ENCODE results near the gene TPSD1. TPM values are rescaled to one million over a fixed set of nuclear protein-coding genes. Genes with fewer than 3 reads are reported as not detected.
A peak's percentile ranks its signal among the peaks of the same experiment; 100 is the strongest.
"Not testable (repeated sequence)": the region's sequence is repeated elsewhere in the genome, so short reads cannot be mapped to it uniquely, and the experiment has no call there.

TPSD1 gene
- total RNA-seq, 3 donors from 2014 or later: 0.35 to 4.3 (median 0.58) TPM

DNA sequence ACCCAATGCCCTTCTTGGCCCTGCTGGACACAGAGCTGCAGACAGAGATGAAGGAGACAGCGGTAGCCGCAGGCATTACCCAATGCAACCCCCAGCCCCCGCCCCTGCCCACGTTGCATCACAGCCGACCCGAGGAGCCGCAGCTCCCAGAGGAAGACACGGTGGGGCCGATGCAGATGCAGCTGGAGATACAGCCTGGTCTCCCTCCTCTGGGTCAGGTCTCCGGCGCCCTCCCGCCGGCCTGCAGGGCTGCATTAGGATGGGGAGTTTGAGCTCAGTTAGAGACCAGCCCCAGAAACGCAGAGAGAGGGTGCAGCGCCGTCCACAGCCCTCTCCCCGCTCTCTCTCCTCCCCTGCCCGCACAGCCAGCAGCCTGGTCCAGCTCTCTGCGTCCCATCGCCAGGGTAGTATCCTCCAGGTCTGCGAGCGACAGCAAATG is 34.2 kb downstream of the TPSD1 start:
- ATAC-seq (no peak), DNase-seq (no peak)
- Histone ChIP-seq H3K4me3 (no peak overlapping the region), H3K9me3 (no peaks in the 10 kb centered on the region), H3K4me1 (ENCODE audit: low read depth) (no peaks in the 10 kb centered on the region), H3K36me3 (ENCODE audit: low read depth) (no peaks in the 10 kb centered on the region)
- TF ChIP-seq, protein P1, sequence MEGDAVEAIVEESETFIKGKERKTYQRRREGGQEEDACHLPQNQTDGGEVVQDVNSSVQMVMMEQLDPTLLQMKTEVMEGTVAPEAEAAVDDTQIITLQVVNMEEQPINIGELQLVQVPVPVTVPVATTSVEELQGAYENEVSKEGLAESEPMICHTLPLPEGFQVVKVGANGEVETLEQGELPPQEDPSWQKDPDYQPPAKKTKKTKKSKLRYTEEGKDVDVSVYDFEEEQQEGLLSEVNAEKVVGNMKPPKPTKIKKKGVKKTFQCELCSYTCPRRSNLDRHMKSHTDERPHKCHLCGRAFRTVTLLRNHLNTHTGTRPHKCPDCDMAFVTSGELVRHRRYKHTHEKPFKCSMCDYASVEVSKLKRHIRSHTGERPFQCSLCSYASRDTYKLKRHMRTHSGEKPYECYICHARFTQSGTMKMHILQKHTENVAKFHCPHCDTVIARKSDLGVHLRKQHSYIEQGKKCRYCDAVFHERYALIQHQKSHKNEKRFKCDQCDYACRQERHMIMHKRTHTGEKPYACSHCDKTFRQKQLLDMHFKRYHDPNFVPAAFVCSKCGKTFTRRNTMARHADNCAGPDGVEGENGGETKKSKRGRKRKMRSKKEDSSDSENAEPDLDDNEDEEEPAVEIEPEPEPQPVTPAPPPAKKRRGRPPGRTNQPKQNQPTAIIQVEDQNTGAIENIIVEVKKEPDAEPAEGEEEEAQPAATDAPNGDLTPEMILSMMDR (IDR thresholded peaks at IDR 0.05): no peak
- intact Hi-C loops (cut with DNase I, micrococcal nuclease): no loop called here

DNA sequence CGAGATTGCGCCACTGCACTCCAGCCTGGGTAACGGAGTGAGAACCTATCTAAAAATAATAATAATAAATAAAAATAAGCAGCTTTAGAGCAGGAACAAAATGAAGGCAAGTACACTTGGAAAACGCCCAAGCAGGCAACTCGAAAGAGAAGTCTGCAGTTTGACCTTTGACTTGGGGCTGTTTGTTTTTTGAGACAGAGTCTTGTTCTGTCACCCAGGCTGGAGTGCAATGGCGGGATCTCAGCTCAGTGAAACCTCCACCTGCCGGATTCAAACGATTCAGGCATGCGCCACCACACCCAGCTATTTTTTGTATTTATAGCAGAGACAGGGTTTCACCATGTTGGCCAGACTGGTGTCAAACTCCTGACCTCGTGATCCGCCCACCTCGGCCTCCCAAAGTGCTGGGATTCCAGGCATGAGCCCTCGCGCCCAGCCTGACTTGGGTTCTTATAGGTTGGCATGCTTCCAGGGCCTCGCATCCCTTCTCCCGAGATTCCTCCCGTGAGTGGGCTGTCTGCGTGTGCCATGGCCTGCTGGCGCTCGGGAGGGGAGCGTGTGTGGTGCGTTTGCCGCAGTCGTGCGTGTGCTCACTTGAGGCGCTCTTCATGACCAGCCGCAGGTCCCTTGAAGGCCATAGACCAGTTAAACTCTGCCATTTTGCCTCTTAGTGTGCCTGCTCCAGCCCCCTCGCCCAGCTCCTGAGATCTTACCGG is 35.1 kb downstream of the TPSD1 start:
- peak; percentile 56 for ATAC-seq
- peak in 1 of 3 donors; percentile 42 for DNase-seq
- TF ChIP-seq, protein P1 (IDR thresholded peaks at IDR 0.05): no peak
- H3K4me1 ChIP-seq (ENCODE audit: low read depth): no peaks in the 10 kb centered on the region
- no peaks in the 10 kb centered on the region for H3K36me3 ChIP-seq (ENCODE audit: low read depth)
- H3K4me3 ChIP-seq: no peak overlapping the region
- intact Hi-C loops (cut with DNase I, micrococcal nuclease): no loop called here
- no peaks in the 10 kb centered on the region for H3K9me3 ChIP-seq

DNA sequence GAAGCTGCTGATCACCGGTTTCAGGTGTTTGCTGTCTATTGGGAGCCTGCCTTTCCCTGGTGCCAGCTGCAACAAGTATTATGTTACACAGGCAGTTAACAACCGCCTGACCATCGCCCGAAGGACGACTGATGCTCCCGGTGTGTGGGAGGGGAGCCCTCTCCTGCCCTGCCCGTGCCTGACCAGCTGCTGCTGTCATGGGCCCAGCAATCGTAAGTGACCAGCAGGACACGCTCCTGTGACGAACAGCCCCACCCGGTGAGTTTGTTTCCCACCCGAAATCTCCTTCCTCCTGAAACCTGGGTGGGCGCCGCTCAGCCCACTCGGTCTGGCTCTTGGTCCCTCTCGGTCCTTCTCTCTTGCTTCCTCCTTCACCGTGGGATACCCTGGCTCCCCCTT is 35.7 kb downstream of the TPSD1 start:
- Histone ChIP-seq H3K9me3 (no peaks in the 10 kb centered on the region), H3K4me3 (no peak overlapping the region), H3K36me3 (ENCODE audit: low read depth) (no peaks in the 10 kb centered on the region), H3K4me1 (ENCODE audit: low read depth) (no peaks in the 10 kb centered on the region)
- ATAC-seq (peak; percentile 23), DNase-seq (no peak)
- intact Hi-C loops (cut with DNase I, micrococcal nuclease): no loop called here
- TF ChIP-seq, protein P1 (IDR thresholded peaks at IDR 0.05): no peak

DNA sequence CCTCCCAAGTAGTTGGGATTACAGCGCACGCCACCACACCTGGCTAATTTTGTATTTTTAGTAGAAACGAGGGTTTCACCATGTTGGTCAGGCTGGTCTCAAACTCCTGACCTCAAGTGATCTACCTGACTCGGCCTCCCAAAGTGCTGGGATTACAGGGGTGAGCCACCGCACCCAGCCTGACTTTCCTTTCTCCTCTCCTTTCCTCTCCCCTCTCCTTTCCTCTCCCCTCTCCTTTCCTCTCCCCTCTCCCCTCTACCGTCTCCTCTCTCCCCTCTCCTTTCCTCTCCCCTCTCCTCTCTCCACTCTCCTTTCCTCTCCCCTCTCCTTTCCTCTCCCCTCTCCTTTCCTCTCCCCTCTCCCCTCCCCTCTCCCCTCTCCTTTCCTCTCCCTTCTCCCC is 36.3 kb downstream of the TPSD1 start:
- not testable (repeated sequence) for ATAC-seq

DNA sequence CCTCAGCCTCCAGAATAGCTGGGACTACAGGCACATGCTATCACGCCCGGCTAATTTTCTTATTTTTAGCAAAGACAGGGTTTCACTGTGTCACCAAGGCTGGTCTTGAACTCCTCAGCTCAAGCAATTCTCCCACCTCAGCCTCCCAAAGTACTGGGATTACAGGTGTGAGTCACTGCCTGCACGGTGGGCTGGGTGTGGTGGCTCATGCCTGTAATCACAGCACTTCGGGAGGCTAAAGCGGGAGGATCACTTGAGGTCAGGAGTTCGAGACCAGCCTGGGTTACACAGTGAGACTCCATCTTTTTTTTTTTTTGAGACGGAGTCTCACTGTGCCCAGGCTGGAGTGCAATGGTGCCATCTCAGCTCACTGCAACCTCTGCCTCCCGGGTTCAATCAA is 36.9 kb downstream of the TPSD1 start:
- H3K9me3 ChIP-seq; intact Hi-C loops (cut with DNase I, micrococcal nuclease); H3K4me1 ChIP-seq (ENCODE audit: low read depth); H3K36me3 ChIP-seq (ENCODE audit: low read depth); H3K4me3 ChIP-seq; ATAC-seq; DNase-seq: not testable (repeated sequence)

More for the DNA sequence above, 36.3 kb downstream of the TPSD1 start:
- intact Hi-C loops (cut with DNase I, micrococcal nuclease); H3K4me1 ChIP-seq (ENCODE audit: low read depth); DNase-seq; H3K36me3 ChIP-seq (ENCODE audit: low read depth); H3K4me3 ChIP-seq; H3K9me3 ChIP-seq: not testable (repeated sequence)

DNA sequence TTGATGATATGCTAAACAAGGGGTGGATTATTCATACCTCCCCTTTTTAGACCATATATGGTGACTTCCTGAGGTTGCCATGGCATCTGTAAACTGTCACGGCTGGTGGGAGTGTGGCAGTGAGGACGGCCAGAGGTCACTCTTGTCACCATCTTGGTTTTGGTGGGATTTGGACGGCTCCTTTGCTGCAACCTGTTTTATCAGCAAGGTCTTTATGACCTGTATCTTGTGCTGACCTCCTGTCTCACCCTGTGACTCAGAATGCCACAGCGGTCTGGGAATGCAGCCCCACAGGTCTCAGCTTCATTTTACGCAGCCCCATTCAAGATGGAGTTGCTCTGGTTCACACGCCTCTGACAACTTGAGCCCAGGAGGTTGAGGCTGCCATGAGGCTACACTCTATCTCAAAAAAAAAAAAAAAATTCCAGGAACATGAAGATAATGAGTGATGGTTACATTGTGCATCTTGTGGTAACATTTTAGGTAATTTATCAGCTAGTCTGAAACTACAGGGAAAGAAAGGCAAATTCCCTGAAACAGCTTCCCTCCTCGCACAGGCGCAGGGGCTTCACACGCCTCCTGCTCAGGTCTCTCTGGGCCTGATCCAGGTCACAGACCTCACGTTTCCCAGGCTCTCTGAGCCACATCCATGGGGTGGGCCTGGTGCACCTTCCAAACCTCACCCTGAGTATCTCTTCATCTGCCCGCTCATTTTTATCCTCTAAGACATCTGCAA is 38.2 kb downstream of the TPSD1 start:
- TF ChIP-seq, protein P1 (IDR thresholded peaks at IDR 0.05): no peak
- DNase-seq: no peak
- no peak overlapping the region for H3K4me3 ChIP-seq
- no peak for ATAC-seq
- H3K9me3 ChIP-seq: no peaks in the 10 kb centered on the region
- peaks cover 6% of the 10 kb centered on the region for H3K4me1 ChIP-seq (ENCODE audit: low read depth)
- no peaks in the 10 kb centered on the region for H3K36me3 ChIP-seq (ENCODE audit: low read depth)
- intact Hi-C loops (cut with DNase I, micrococcal nuclease): no loop called here

Data from mucosa of descending colon (tissue), 3 donors.